ENCODE results near the gene HRH1. TPM values are rescaled to one million over a fixed set of nuclear protein-coding genes. Genes with fewer than 3 reads are reported as not detected.
"Not testable (repeated sequence)": the region's sequence is repeated elsewhere in the genome, so short reads cannot be mapped to it uniquely, and the experiment has no call there.

HRH1 gene, protein sequence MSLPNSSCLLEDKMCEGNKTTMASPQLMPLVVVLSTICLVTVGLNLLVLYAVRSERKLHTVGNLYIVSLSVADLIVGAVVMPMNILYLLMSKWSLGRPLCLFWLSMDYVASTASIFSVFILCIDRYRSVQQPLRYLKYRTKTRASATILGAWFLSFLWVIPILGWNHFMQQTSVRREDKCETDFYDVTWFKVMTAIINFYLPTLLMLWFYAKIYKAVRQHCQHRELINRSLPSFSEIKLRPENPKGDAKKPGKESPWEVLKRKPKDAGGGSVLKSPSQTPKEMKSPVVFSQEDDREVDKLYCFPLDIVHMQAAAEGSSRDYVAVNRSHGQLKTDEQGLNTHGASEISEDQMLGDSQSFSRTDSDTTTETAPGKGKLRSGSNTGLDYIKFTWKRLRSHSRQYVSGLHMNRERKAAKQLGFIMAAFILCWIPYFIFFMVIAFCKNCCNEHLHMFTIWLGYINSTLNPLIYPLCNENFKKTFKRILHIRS
- total RNA-seq, result 10.5 TPM

DNA sequence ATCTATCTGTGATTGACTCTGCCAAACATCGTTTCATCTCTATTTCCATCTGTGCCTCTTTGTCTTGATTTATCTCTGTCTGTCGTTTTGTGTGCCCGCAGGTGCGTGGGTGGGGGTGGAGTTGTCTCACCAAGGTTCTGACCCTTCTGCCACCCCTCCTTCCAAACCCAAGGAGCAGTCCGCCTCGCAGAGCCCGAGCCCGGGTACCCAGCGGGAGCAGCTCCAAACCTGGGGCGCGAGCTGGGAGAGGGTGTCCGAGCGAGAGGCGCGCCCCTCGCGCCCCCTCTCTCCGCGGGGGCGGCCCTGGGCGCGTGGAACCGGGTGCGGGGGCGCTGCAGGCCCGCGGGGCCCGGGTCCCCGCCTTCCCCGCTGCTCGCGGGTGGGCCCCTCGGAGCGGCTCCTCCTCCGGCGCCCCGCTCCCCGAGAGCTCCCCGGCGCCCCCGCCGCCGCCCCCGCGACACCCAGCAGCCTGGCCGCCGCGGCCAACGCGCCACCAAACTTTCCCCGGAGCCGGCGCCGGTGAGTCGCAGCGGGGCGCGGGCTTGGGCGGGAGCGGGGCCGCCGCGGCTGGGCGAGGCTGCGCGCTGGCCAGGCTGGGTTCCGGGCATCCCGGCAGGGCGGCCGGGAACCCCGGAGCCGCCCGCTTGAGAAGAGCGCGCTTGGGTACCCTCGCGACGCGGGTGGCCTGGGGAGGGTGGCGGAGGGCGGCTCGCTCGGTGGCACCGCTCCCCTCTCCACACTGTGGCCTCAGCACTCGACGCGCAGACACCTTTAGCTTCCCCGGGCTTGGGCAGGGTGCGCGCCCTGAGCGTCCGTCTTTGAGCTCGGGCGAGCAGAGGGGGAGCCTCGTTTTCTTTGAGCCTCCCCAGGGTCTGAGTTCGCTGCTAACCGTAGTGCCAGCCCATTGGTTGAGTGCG, at the start of gene HRH1:
HRH1 (plus strand) TSS at position 458 of the 917 bp plus-strand sequence. CDS start 104,545 bp downstream, outside the sequence.
- no peak for DNase-seq (ENCODE audit: low spot score)

GRCh38 chr3:11113316-11113715, 41.0 kb upstream of the HRH1 start:
- not testable (repeated sequence) for DNase-seq (ENCODE audit: low spot score)

DNA sequence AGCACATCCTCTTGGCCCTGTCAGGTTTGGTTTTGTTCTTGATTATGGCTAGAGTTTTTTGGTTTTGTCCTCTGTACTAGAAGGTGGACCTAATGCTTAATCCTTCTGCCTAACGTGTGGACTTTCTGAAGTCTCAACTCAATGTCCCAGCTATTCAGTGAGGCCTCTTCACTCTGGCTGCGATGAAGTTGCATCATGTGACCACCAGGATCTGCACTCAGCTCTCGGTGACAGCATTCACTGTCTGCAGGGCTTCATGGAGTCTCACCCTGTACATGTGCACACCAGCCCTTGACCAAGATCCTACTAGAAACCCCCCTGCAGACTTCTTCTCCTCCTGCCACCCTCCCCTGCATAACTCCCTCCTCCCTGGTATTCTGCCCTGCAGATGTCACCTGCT, 38.7 kb upstream of the HRH1 start:
- no peak for DNase-seq (ENCODE audit: low spot score)

DNA sequence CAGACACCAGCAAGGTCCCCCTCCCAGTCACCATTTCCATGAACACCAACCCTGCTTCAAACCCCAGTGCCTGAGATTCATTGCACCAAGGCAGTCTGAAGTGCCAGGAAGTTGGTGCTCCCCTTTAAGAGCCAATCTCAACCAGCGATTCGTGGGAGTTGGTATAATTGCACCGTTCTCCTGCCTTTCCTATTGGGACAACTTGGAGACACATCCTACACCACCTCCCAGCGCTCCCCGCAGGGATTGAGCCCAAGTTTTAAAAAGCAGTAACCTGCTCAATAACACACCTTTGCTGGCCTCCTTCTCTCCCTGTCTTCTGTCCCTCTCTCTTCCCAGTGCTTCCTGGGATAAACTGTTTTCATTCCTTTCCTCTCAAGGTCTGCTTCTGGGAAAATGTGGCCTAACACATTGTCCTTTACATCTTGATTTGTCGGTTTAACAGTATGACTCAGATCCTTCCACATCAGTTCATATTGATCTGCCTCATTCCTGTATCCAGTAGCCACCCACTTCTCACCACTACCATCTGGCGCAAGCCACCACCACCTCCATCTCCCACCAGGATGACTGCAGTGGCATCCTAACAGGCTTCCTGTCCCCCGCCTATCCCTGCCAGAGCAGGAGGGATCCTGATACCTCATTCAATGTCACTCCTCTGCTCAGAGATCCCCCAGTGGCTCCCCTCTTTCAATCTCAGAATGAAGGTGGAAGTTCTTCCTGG, 37.8 kb upstream of the HRH1 start:
- DNase-seq (ENCODE audit: low spot score), result no peak

DNA sequence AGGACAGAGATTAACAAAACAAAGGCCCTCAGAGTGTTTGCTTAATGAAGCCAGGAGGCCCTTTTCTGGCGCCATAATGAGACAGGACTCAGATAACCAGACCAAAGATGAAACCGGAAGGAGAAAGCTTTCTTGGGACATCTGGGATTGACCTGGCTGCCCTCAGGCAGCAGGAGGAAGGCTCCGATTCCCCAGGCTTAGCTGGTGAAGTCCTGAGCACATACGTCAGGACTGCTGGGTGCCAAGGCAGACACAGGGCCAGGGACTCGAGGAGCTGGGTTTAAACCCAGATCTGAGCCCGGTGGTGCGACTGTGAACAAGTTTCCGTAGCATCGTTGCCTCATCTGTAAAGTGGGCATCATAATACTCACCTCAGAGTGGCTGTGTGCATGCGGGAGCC, 36.7 kb upstream of the HRH1 start:
- no peak for DNase-seq (ENCODE audit: low spot score)

DNA sequence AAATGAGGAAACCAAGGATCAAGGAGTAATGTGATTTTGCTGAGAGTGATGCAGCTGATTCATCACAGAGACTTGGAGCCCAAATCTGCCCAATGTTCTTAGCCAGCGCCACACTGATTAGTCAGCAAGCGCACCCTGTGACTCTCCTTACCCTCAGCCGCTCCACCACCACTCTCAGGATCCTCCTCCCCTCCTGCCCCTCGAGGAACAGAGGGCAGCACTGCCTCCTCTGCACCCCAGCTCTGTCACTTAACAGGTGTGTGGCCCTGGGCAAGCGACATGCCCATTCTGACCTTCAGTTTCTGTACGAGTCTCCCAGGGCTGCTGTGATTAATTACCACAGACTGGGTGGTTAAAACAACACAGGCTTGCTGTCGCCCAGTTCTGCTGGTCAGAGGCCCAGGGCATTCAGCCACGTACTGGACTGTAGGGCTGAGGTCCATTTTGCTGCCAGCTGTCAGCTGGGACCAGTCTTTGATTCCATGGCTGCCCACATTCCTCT, 36.1 kb upstream of the HRH1 start:
- DNase-seq (ENCODE audit: low spot score), result no peak

- no peak for DNase-seq (ENCODE audit: low spot score)
These were observed 34.0 kb upstream of the HRH1 start for GRCh38 chr3:11120091-11120805.

DNA sequence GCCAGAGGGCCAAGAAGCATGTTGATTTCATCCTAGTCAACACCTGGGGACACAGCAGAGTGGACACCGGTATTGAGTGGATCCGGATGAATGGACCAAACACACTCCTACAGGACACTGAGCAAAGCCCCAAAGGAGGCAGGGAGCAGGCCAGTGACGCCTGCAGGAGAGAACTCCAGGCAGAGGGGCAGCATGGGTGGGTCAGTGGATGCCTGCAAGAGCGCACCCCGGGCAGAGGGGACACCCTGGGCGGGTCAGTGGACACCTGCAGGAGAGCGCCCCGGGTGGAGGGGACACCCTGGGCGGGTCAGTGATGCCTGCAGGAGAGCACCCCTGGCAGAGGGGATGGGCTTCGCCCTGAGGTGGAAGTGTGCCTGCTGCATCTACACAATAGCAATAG, 27.6 kb upstream of the HRH1 start:
- DNase-seq (ENCODE audit: low spot score), result no peak

DNA sequence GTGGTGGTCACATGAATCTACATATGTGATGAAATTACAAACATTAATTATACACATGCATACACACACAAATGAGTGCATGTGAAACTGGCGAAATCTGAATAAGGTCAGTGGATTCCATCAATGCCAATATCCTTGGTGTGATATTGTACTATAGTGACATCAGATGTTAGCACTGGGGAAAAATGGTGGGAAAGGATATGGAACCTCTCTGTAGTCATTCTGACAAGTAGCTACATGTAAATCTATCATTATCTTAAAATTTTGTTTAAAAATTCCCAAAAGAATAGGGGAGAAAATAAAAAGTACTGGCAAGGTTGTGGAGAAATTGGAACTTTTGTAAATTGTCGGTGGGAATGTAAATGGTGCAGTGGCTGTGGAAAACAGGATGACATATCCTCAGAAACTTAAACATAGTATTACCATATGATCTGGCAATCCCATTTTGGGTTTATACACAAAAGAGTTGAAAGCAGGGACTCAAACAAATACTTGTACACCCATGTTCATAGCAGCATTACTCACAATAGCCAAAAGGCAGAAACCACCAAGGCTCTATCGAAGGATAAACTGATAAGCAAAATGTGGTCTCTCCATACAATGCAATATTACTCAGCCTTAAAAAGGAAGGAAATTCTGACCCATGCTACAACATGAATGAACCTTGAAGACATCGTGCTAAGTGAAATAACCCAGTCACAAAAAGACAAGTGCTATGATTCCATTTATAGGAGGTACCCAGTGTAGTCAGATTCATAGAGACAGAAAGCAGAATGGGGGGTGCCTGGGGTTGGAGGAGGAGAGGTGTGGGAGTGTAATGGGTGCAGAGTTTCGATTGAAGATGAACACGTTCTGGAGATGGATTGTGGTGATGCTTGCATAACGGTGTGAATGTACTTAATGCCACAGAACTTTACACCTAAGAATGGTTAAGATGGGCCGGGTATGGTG, 25.3 kb upstream of the HRH1 start:
- no peak for DNase-seq (ENCODE audit: low spot score)

DNA sequence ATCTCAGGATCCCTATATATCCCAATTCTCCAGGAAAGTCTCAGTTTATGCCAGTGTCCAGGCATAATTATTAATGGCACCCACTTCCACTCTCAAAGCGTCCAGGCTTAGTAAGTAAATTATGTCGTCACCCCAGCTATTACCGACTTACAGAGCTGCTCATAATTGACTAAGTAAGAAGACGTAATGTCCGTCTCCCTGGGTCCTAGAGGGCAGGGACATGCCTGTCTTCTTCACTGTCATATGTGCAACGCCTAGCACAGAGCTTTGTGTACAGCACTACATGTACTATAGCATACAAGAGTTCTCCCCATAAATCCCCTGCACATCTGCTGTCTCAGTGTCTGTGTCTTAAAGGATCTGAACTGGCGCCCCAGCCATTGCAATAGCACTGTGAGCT, 23.9 kb upstream of the HRH1 start:
- DNase-seq (ENCODE audit: low spot score), result no peak

DNA sequence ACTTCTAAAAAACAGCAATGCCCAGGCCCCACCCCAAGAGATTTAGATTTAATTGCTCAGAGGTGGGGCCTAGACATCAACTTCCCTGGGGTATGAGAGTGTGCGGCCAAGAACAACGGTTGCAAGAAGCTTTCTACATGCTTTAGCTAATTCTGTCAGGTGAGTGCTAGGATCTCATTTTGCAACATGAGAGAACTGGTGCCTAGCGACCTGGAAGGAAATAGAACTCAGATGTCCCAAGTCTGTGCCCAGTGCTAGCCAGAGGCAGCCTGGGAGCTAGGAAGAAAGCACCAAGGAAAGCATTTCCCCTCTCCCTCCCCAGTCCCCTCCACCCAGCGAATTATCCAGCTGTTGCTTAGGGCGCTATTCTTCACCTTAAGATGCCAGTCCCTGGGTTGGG, 22.9 kb upstream of the HRH1 start:
- DNase-seq (ENCODE audit: low spot score), result no peak

DNA sequence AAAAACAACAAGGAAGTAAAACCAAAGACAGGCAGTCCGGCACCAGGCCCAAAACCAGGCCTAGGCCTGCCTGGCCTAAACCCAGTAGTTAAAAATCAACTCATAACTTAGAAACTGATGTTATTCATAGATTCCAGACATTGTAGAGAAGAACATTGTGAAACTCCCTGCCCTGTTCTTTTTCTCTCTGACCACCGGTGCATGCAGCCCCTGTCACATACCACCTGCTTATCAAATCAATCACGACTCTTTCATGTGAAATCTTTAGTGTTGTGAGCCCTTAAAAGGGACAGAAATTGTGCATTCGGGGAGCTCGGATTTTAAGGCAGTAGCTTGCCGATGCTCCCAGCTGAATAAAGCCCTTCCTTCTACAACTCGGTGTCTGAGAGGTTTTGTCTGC, 22.4 kb upstream of the HRH1 start:
- not testable (repeated sequence) for DNase-seq (ENCODE audit: low spot score)

DNA sequence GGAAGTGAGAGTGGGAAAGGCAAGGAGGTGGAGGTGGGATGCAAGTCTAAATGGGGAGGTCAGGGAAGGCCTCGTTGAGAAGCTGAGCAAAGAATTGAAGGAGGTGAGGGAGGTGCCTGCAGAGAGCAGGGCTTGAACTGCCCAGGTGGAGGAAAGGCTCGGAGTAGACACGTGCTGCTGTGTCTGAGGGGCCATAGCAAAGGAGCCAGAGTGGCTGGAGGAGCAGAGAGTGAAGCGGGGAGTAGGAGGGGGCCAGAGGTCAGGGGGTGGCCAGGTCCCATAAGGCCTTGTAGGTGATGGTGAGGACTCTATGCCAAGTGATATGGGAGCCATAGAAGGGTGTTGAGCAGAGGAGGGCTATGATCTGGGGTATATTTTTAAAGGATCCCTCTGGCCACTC, 21.4 kb upstream of the HRH1 start:
- no peak for DNase-seq (ENCODE audit: low spot score)

DNA sequence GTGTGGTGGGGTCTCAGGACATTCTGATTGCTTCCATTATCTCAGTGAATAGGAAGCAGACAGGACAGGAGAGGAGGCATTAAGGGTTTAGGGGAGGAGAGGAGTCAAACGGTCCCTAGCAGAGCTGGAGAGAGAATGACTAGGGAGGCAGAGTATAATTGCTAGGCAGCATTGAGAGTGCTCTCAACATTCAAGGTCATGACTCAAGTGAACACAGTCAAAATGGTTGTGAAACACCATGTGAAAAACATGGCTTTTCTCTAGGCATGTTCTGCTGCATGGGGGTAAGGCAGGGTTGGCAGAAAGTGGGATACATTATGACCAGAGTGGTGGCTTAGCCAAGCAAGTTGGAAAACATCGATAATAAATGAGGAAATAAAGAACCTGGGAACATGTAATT, 19.5 kb upstream of the HRH1 start:
- no peak for DNase-seq (ENCODE audit: low spot score)

DNA sequence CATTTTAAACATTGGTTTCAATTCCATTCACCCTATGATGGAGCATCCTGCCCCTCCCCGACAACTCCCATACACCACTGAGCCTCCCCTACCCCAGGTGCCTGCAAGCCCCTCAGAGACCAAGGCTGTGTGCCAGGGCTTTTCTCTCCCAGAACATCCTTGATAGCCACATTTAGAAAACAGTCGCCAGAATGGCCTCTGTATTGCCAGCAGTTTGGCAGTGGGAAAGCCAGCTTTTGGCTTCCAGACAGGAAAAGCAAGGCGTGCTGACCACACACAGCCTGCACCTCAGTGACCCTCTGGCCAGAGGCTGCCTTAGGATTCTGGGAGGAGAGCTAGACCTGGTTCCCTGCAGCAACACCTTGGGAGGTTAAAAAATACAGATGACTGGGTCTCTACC, 18.2 kb upstream of the HRH1 start:
- no peak for DNase-seq (ENCODE audit: low spot score)

DNA sequence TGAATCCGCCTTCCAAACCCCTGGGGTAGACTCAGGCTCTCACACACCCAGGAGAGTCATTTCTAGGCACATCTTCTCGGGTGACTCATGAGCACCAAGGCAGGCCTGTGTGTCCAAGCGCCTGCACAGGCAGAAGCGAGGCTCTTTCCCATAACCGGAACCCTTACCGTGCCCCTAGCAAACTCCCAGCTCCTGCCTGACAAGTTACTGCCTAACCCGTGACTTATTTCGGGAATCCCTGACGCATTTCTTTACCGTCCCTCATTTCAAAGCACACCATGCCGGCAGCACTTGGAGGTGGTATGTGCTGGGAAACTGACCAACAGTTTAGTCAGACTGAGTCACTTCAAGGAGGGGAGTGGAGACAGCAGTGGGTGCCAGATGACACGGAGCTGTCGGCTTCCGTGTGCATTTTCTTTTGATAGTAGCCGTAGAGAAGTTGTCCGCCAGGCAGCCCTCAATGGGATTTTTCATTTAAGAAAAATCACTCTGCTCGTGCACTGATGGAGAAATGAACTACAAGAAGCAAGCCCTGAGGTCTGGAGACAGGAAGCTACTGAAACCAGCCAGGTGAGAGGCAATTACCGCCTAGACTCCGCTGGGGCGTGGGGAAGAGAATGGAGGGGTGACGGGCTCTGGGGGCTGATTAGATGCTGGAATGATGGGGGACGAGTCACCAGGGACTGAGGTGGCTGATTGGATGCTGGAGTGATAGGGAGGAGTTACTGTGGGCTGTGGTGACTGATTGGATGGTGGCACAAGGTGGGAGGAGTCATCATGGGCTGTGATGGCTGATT, 17.3 kb upstream of the HRH1 start:
- DNase-seq (ENCODE audit: low spot score), result peak; percentile 80

- no peak for DNase-seq (ENCODE audit: low spot score)
These were observed 16.7 kb upstream of the HRH1 start for GRCh38 chr3:11137627-11137959.

GRCh38 chr3:11138371-11138770, 15.9 kb upstream of the HRH1 start:
- DNase-seq (ENCODE audit: low spot score), result no peak

GRCh38 chr3:11140030-11140712, 14.1 kb upstream of the HRH1 start:
- DNase-seq (ENCODE audit: low spot score), result peak; percentile 68

All from ureter (tissue), 1 donor.